Ovary (tissue), 9 donors: ENCODE data around the gene AMOTL1. TPM values are rescaled to one million over a fixed set of nuclear protein-coding genes. Genes with fewer than 3 reads are reported as not detected.

Experiments used
- DNase-seq, 5 donors: peaks; one replicate each; pipeline ENCODE4 v3.0.0-alpha.2; 2019 to 2020
- H3K27ac ChIP-seq, 2 donors: fragments of 200-600 bp; one replicate each; pipeline versions ENCODE4 v1.5.1 to v1.8.0; 2019 to 2022
- H3K27me3 ChIP-seq: fragments of 200-600 bp; one replicate; pipeline ENCODE4 v1.8.0; 2022
- H3K36me3 ChIP-seq: fragments of 200-600 bp; sonication (generic); one replicate; pipeline ENCODE4 v1.5.1; 2019
- H3K4me1 ChIP-seq: one replicate; pipeline ENCODE4 v1.8.1; 2013; ENCODE audit warnings: mild to moderate bottlenecking, moderate library complexity; ENCODE audit not compliant: insufficient read depth
- H3K4me3 ChIP-seq: fragments of 200-600 bp; sonication (generic); one replicate; pipeline ENCODE4 v1.5.1; 2017
- H3K9me3 ChIP-seq, 2 donors: fragments of 200-600 bp in 1 of 2; sonication (generic) in 1 of 2; one replicate each; pipeline versions ENCODE4 v1.5.1 to v1.8.1; 2013 to 2019; ENCODE audit warnings: mild to moderate bottlenecking in 1 of 2, moderate library complexity in 1 of 2
- CTCF ChIP-seq, 3 donors: fragments of 450-650 bp in 2 of 3; fragments of 200-600 bp in 1 of 3; IDR thresholded peaks; one replicate each; pipeline versions ENCODE4 v1.5.1 to v1.8.0; 2016 to 2022; ENCODE audit warnings: antibody characterized with exemption in 3 of 3, mild to moderate bottlenecking in 1 of 3
- EP300 ChIP-seq: sonication (generic); formaldehyde crosslinking; IDR thresholded peaks from one replicate; pipeline ENCODE4 v1.6.1; 2017; ENCODE audit warnings: antibody characterized with exemption
- POLR2A ChIP-seq: fragments of 450-650 bp; IDR thresholded peaks from one replicate; pipeline ENCODE4 v1.6.1; 2017; ENCODE audit warnings: antibody characterized with exemption, mild to moderate bottlenecking, moderate library complexity
- WGBS, 3 donors: extraction: QIAGEN DNeasy Blood & Tissue Kit in 1 of 3; methylation state at CpG; one replicate each; pipeline versions ENCODE4 v1.1.5 to v1.1.7; 2013 to 2017; 5-methylcytosine and 5-hydroxymethylcytosine counted together
- intact Hi-C, 4 donors: fragments of 100-400 bp; cut with DNase I; formaldehyde crosslinking; loops; one replicate each; pipeline versions ENCODE4 v1.11.0 to v1.15.1; 2022 to 2023
- polyA plus RNA-seq, 2 donors: library from polyadenylated mRNA; stranded (reverse); fragments of 200-250 nt in 1 of 2; fragments of 350-450 nt in 1 of 2; fragmentation: Illumina TruSeq in 1 of 2; extraction: RNeasy Lipid Tissue Mini Kit (QIAGEN cat#74804) in 1 of 2; gene quantifications; one replicate each; pipeline ENCODE4 v1.2.3, GENCODE V29; 2013 to 2014
- total RNA-seq, 7 donors: library from RNA; depleted of rRNA in 2 of 7; stranded (reverse); fragments of >200 nt in 2 of 7; fragmentation: NEBNext Ultra II Directional in 3 of 7; extraction: Animal tissue kit (Norgen Biotek cat#: 25700) in 3 of 7; gene quantifications; one replicate each; pipeline versions ENCODE4 v1.1.0 to v1.2.4, GENCODE V29; 2016 to 2023
- donor health status: DM: no; HTN: no; CAD: no; lungs with moderate emphysema.
- donor health status: DM: no; HTN: no; CAD: no.
- donor health status: Bipolar disorder and iron deficiency.
- donor health status: DM: yes; HTN: yes; CAD: no.
- donor health status: DM: no; HTN: no; CAD: no.
- donor health status: DM: yes; HTN: yes; CAD: no.

AMOTL1 gene
- total and polyA plus RNA-seq, 9 donors, result 5.4 to 24.8 (median 13.6) TPM

DNA sequence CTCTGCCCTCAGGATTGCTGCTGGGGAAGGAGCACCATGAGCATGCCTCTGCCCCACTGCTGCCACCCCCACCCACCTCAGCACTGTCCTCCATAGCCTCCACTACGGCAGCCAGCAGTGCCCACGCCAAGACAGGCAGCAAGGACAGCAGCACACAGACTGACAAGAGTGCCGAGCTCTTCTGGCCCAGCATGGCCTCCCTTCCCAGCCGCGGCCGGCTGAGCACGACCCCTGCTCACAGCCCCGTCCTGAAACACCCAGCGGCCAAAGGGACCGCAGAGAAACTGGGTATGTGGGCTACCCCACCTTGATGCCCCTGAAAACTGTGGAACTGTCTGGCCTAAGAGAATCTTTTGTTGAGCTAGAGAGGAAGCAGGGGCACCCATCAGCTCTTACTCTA is 101.0 kb downstream of the AMOTL1 start:
- H3K9me3 ChIP-seq, result no peaks in the 10 kb centered on the region
- no peak overlapping the region for H3K27ac ChIP-seq
- no peak for TF ChIP-seq POLR2A
- TF ChIP-seq EP300, result no peak
- TF ChIP-seq CTCF (IDR thresholded peaks at IDR 0.05), result no peak
- no peaks in the 10 kb centered on the region for H3K4me1 ChIP-seq
- 94% methylated on average over 10 of the region's 10 CpGs for WGBS, 3 donors
- H3K4me3 ChIP-seq, result no peak overlapping the region
- H3K36me3 ChIP-seq, result no peaks in the 10 kb centered on the region
- intact Hi-C loops, result no loop called here
- DNase-seq, result no peak
- no peaks in the 10 kb centered on the region for H3K27me3 ChIP-seq

DNA sequence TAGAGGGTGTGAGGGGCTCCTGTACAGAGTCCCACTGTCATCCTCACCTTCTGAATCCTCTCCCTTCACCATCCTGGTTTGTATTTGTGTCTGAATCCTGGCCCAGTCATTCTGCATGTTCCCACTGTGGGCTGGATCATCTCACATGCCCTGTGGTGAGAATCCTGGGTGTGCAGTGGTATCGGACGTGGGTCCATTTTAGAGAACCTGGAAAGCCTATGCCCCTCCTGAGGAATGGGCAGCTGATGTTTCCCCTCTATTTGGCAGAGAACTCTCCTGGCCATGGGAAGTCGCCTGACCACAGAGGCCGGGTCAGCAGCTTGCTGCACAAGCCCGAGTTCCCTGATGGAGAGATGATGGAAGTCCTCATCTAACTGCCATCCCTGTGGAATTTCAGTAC is 102.3 kb downstream of the AMOTL1 start:
- H3K9me3 ChIP-seq, result no peaks in the 10 kb centered on the region
- H3K36me3 ChIP-seq, result no peaks in the 10 kb centered on the region
- no peak for DNase-seq
- 84 to 89% (median 88%) methylated on average over 5 of the region's 5 CpGs for WGBS, 3 donors
- H3K4me1 ChIP-seq, result no peaks in the 10 kb centered on the region
- no peak overlapping the region for H3K4me3 ChIP-seq
- H3K27ac ChIP-seq, result no peak overlapping the region
- intact Hi-C loops, result no loop called here
- no peak for TF ChIP-seq CTCF (IDR thresholded peaks at IDR 0.05)
- no peak for TF ChIP-seq EP300
- no peak for TF ChIP-seq POLR2A
- H3K27me3 ChIP-seq, result no peaks in the 10 kb centered on the region

GRCh38 chr11:94871491-94872185 is 103.5 kb downstream of the AMOTL1 start:
- Histone ChIP-seq H3K9me3 (no peaks in the 10 kb centered on the region), H3K27ac (no peak overlapping the region), H3K36me3 (no peaks in the 10 kb centered on the region), H3K27me3 (no peaks in the 10 kb centered on the region), H3K4me3 (no peak overlapping the region), H3K4me1 (peaks cover 3% of the 10 kb centered on the region)
- no peak for DNase-seq
- intact Hi-C loops, result no loop called here
- WGBS, 3 donors, result 87 to 91% (median 89%) methylated on average over 15 of the region's 15 CpGs
- TF ChIP-seq CTCF (IDR thresholded peaks at IDR 0.05) (no peak), EP300 (no peak), POLR2A (no peak)

DNA sequence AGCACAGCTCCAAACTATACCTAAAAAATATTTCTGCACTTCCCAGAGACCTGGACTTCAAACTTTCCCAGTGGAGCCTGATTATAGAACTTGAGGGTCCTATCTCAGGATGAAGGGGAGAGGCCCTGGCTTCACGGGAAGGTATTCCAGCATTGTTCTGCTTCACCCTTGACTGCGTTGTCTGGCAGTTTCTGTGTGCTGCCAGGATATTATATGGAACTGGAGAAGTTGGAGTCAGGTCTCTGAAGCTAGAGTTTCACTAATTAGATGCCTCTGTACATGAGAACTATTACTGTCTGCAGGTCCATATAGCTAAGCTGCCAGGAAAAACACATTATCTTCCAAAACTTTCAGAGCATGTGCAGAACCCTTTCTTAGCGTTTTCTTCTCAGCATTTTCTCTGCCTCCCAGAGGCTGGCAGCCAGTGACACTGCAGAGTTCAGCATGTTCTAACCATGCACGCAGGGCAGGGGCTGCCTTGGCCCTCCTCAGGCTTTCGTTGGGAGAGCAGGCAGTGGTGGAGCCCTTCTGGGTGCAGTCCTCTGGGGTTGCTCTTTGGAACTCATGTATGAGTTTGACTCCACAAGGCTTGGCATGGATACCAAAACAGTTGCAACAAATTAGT is 105.9 kb downstream of the AMOTL1 start:
- 57 to 62% (median 59%) methylated on average over 5 of the region's 5 CpGs for WGBS, 3 donors
- DNase-seq, result peak in 1 of 5 donors; percentile 44
- H3K9me3 ChIP-seq, result no peaks in the 10 kb centered on the region
- intact Hi-C loops, result no loop called here
- peaks cover 5% of the 10 kb centered on the region for H3K4me1 ChIP-seq
- TF ChIP-seq EP300, result no peak
- no peak for TF ChIP-seq CTCF (IDR thresholded peaks at IDR 0.05)
- no peak for TF ChIP-seq POLR2A
- H3K27me3 ChIP-seq, result no peaks in the 10 kb centered on the region
- H3K27ac ChIP-seq, result no peak overlapping the region
- H3K36me3 ChIP-seq, result no peaks in the 10 kb centered on the region
- no peak overlapping the region for H3K4me3 ChIP-seq
